ENCODE measurements around the gene PKP3.
"Not testable (repeated sequence)": the region's sequence is repeated elsewhere in the genome, so short reads cannot be mapped to it uniquely, and the experiment has no call there.

Gene PKP3

GRCh38 chr11:396511-396947 lies 2.5 kb downstream of the PKP3 start:
- DNase-seq = peak; percentile 56

- DNase-seq = peak; percentile 81
Observed at GRCh38 chr11:396948-397548, 3.0 kb downstream of the PKP3 start.

GRCh38 chr11:398826-399225 lies 4.8 kb downstream of the PKP3 start:
- DNase-seq = peak; percentile 45

GRCh38 chr11:399731-400211 lies 5.8 kb downstream of the PKP3 start:
- no peak for DNase-seq

- no peak for DNase-seq
Observed at GRCh38 chr11:400241-400689, 6.3 kb downstream of the PKP3 start.

GRCh38 chr11:401196-401595 lies 7.2 kb downstream of the PKP3 start:
- DNase-seq = not testable (repeated sequence)

GRCh38 chr11:403021-403760 lies 9.2 kb downstream of the PKP3 start:
- no peak for DNase-seq

- DNase-seq = no peak
Observed at GRCh38 chr11:403761-404431, 9.9 kb downstream of the PKP3 start.

GRCh38 chr11:404551-405264 lies 10.7 kb downstream of the PKP3 start:
- no peak for DNase-seq

GRCh38 chr11:405323-405953 lies 11.4 kb downstream of the PKP3 start:
- no peak for DNase-seq

GRCh38 chr11:405954-406795 lies 12.2 kb downstream of the PKP3 start:
- no peak for DNase-seq

GRCh38 chr11:406796-407650 lies 13.0 kb downstream of the PKP3 start:
- peak; percentile 84 for DNase-seq

GRCh38 chr11:407651-408123 lies 13.7 kb downstream of the PKP3 start:
- DNase-seq = no peak

- no peak for DNase-seq
Observed at GRCh38 chr11:408154-409007, 14.4 kb downstream of the PKP3 start.

- no peak for DNase-seq
Observed at GRCh38 chr11:409008-409599, 15.1 kb downstream of the PKP3 start.

- no peak for DNase-seq
Observed at GRCh38 chr11:409600-410483, 15.8 kb downstream of the PKP3 start.

- DNase-seq = not testable (repeated sequence)
Observed at GRCh38 chr11:410711-411110, 16.7 kb downstream of the PKP3 start.

- not testable (repeated sequence) for DNase-seq
Observed at GRCh38 chr11:411520-411919, 17.5 kb downstream of the PKP3 start.
